ENCODE measurements around the gene POP7.
"Not testable (repeated sequence)": the region's sequence is repeated elsewhere in the genome, so short reads cannot be mapped to it uniquely, and the experiment has no call there.

The POP7 gene

DNA sequence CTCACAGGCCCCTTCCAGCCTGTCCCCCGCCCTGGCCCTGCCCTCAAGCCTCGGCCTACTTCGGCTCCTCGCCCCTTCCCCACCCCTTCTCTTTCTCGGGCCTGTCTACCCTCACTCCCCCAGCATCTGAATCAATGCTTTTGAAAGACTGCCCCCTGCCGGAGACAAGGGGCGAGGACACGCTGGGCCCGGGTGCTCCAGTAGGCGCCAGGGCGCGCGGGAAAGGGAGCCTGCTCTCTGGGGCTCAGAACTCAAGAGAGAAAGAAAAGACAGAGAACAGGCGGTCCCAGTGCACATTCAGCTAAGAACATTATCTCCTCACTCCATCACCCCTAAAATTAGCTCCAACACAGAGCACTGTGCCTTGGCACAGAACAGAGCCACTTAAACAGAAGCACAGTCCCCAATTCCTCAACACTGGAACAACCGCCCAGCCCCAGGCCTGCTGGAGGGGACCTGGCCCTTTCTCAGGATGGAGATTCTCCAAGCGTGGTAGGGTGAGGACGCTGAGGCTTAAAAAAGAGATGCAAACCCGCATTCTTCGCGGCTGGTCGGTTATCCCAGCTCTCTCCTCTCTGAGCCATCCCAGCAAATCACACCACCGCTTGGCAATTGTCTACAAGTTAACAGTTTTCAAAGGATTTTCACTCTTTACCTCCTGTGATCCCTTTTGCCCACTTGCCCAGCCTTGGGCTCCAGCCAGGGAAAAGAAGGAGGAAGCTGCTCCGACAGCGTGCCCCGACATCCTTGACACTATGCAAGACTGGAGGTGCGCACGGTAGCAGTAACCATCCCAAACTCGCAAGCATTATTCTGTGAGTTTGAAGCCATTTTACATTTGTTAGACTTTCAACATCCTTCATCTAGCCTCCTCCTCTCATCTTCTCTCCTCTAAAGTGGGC is 14.0 kb upstream of the POP7 start:
- TF ChIP-seq, protein P1, sequence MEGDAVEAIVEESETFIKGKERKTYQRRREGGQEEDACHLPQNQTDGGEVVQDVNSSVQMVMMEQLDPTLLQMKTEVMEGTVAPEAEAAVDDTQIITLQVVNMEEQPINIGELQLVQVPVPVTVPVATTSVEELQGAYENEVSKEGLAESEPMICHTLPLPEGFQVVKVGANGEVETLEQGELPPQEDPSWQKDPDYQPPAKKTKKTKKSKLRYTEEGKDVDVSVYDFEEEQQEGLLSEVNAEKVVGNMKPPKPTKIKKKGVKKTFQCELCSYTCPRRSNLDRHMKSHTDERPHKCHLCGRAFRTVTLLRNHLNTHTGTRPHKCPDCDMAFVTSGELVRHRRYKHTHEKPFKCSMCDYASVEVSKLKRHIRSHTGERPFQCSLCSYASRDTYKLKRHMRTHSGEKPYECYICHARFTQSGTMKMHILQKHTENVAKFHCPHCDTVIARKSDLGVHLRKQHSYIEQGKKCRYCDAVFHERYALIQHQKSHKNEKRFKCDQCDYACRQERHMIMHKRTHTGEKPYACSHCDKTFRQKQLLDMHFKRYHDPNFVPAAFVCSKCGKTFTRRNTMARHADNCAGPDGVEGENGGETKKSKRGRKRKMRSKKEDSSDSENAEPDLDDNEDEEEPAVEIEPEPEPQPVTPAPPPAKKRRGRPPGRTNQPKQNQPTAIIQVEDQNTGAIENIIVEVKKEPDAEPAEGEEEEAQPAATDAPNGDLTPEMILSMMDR (conservative IDR thresholded peaks at IDR 0.05) = peak; percentile 95
- peak overlapping the region; percentile 96 for H3K27ac ChIP-seq

DNA sequence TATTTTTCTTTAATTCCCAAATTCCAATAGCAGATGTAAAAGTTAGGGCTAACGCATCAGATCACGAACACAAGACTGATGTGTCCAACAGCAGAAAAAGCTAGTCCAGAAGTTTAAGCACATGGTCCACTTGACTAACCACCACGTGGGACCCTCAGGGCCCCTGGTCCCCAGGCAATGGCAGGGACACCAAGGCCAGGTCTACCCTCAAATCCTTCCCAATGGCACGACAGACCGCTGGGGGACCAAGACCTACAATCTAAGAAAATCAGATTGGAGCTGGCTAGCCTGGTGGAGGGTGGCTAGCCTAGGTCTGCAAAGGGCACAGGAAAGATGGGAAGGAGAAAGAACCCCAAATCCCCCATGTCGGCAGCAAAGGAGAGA is 13.4 kb upstream of the POP7 start:
- peak overlapping the region; percentile 96 for H3K27ac ChIP-seq
- TF ChIP-seq, protein P1 (conservative IDR thresholded peaks at IDR 0.05) = no peak

DNA sequence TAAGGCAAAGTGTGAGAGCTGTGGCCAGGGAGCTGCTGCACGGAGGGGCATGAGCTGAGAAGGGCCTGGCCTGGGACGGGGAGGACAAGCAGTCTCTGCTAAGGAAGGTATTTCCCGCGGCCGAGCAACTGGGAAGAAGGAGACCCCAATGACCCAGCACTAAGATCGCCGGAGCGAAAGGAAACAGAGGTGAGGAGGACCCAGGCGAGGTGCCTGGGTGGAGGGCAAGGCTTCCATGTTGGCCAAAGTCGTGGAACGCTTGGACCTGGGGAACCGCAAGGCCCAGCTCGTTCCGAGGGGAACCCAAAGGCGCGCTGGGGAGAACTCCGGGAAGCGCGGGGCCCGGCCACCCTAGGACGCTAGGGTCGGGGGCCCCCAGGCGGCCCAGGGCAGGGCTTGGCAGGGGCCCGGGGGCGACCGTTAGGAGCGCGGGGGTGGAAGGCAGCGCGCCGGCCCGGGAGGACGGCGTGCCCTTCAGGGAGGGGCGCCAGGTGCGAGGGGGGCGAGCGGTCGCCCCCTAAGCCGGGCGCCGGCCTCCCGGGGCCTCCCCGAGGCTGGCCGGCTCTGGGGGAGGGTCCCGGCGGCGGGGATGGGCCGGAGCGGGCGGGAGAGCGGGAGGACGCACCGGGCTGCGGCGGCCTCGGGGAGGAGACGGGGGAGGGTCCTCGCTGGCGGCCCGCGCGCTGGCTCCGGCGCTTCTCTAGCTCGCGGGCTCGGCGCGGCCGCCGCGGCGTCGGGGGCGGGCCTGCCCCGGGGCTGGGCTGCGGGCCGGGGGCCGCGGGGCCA is 12.4 kb upstream of the POP7 start:
- TF ChIP-seq, protein P1 (conservative IDR thresholded peaks at IDR 0.05) = no peak
- H3K27ac ChIP-seq = peak overlapping the region; percentile 96

DNA sequence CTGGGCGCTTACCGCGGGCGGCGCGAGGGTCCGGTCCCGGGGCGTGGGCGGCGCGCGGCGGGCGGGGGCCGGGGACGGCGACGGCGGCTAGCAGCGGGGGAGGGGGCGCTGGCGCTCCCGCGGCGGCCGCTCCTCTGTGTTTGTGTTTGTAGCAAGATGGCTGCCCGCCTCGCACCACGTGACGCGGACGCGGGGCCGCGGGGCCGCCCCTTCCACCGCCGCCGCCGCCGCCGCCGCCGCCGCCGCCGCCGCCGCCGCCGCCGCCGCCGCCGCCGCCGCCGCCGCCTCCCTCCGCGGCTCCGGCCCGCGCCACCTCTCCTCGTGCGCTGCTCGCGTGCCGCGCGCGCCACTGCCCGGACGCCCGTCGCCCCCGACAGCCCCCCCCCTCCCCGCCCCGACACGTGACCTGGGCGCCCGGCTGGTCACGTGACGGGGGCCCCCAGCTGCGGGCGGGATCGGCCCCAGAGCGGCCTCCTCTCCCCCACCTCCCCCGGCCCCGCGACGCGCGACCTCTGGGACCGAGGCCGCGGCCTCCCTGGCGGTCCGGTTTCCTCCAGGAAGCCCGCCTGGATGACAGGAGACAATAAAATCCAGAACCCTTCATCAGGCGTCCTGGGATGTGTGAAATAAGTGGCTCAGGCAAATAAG is 11.7 kb upstream of the POP7 start, which contains the start of gene GIGYF1:
Gene GIGYF1, minus strand, starts transcription at position 153 of the 648 bp plus-strand sequence. CDS start 6,012 bp downstream, outside the sequence.
- TF ChIP-seq, protein P1 (conservative IDR thresholded peaks at IDR 0.05) = no peak

DNA sequence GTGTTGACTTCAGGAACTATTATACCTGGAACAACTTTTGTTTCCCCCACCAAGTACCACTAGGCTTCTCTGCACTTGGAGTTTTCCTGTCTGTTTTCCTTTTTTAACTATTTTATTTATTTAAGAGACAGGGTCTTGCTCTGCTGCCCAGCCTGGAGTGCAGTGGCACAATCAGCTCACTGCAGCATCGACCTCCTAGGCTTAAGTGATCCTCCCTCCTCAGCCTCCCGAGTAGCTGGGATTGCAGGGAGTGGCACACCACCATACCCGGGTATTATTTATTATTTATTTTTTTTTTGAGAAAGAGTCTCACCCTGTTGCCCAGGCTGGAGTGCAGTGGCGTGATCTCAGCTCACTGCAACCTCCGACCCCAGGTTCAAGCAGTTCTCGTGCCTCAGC is 9.8 kb upstream of the POP7 start:
- H3K27ac ChIP-seq = no peak overlapping the region
- TF ChIP-seq, protein P1 (conservative IDR thresholded peaks at IDR 0.05) = no peak

More for the DNA sequence above, 11.7 kb upstream of the POP7 start, which contains the start of gene GIGYF1:
- H3K27ac ChIP-seq = peak within 1 kb of the TSS; percentile 96

DNA sequence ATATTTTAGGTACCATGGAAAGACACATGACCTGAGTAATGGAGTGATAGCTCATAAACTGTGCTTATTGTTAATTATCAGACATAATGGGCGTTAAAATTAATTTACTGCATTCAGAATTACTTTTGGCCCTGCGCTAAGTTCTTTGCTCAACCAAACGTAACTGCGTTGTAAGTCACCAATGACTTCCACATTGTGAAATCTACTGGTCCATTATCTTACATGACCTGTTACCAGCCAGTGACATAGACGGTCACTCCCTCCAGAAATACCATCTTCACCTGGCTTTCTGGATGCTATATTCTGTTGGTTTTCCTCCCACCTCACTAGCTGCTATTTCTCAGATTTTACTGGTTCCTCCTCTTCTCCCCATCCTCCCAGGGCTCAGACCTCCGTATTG is 6.9 kb upstream of the POP7 start:
- TF ChIP-seq, protein P1 (conservative IDR thresholded peaks at IDR 0.05) = no peak
- H3K27ac ChIP-seq = no peak overlapping the region

DNA sequence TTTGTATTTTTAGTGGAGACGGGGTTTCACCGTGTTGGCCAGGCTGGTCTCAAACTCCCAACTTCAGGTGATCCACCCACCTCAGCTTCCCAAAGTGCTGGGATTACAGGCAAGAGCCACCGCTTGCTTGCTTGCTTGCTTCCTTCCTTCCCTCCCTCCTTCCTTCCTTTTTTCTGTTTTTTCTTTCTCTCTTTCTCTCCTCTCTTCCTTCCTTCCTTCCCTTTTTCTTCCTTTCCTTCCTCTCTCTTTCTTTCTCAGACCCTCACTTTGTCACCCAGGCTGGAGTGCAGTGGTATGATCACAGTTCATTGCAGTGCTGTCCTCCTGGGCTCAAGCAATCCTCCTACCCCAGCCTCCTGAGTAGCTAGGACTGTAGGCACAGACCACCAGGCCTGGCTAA is 4.8 kb upstream of the POP7 start:
- H3K27ac ChIP-seq = not testable (repeated sequence)

All from VCaP (cell line).